Stimulated activated CD8-positive, alpha-beta memory T cell treated with anti-CD3 and anti-CD28 coated beads, Interleukin-7, amount 100 ng/mL, for 4 hours (primary cell): ENCODE data around the gene TUBA3E.
"Not testable (repeated sequence)": the region's sequence is repeated elsewhere in the genome, so short reads cannot be mapped to it uniquely, and the experiment has no call there.

Experiments used
- DNase-seq, 2 donors: peaks; one replicate each; pipeline ENCODE4 v3.0.0-alpha.2; 2020; ENCODE audit warnings: low read depth in 2 of 2

The TUBA3E gene

DNA sequence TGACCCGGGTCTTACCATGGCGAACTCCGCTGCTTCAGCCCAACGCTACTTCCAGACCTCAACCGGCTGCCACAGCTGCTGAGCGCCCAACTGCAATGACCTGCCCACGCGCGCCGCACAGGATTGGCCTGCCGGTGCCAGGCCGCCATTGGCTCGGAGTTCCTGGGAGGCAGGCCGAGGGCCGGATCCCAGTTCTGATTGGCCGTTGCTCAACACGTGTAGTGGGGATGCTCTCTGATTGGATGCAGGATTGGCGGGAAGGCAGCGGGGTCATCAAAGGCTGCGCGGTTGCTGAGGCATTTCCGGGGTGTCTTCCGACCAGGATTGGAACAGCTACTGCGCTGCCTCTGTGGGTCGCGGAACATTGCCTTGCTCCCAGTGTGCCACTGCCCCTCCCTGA lies at the start of gene TUBA3E:
Gene TUBA3E (minus strand): TSS at position 97 of the 400 bp plus-strand sequence. CDS start 79 bp downstream, at position 18.
- no peak for DNase-seq

DNA sequence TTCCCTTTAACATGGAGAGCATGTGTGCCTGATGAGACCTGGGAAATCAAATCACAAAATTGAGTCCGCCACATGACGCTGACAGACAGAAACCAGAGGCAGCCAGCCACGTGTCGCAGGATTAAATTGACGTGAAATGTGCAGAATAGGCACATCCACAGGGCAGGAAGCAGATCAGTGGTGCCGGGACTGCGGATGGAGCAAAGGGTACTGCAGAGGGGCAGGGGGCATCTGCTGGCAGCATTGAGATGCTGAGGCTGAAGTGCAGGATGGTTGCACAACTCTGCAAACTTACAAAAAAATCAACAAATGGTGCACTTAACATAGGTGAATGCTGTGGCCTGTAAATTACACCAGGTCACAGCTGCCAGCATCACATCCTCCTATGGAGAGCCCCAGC lies 48.2 kb upstream of the TUBA3E start:
- no peak for DNase-seq

DNA sequence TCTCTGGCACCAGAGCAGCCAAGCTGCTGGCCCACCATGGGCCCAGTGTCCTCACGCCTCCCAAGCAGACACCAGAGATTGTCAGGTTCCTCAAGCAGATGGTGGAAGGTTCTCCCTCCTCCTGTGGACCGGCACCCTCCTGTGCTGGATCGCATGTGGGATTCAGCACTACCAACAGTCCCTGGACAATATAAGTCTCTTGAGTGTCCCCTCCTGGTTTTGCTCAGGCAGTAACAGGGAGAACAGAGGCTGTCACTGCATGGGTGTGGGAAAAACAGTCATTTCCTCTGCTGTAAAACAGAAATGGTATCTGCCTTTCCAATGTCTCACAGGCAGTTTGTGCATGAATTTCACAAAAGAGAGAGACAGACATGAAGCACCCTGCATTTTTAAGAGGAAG lies 47.7 kb upstream of the TUBA3E start:
- no peak for DNase-seq

DNA sequence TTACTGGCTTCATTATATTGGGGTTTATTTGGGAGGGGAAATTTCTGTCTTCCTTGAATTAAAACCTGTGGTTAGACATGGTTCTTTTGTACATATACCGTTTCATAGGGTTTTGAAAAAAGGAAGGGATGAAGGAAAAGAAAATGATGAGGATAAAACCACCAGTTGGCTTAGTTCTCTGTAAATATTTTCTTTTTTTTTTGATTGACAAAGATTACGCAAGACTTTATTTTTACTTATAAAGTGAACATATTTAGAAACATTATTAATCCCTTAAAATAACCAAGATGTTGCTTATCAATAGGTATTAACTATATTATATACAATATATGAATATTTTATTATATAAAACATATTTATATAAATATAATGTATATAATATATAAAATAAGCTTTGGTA lies 45.1 kb upstream of the TUBA3E start:
- DNase-seq = no peak

DNA sequence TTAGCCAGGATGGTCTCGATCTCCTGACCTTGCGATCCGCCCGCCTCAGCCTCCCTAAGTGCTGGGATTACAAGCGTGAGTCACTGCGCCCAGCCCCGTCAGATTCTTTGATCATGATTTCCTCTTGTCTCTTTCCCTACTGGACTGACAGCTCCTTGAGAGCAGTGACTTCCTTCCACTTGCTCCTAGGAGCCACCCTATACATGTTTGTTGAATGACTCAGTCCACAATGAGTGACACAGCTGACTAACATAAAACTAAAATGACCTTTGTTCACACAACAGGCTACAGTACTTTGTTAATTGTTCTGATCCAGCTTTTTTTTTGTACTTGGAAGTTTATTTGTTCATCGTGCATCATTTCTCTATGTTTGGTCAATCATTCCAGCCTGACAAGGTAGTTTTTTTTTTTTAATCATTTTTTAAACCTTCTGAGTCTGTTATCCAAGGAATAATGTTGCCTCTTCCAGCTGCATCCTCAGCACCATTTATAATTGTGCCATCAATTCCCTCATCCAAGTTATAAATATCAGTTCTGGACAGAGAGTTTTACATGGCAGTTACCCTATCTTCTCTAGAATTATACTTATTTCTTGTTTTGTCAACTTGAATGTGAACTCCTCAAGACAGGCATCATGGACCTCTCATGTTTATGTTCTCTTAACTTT lies 42.9 kb upstream of the TUBA3E start:
- DNase-seq = no peak

DNA sequence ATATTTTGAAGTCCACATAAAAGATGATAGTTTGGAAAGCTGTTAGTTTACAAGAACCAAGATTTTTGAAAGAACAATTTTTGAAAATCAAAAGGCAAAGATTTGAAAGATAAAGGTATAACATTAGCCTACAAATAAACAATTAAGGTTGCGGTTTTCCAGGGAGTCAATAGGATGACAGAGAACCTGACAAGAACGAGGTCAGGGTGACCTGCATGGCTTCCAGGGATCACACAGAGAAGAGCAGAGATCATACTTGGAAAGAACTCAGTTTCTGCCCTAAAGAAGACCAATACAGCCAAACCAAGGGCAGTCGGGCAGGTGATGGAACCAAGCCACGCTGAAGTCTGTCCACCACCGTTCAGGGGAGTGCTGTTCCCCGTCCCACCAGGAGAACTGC lies 41.3 kb upstream of the TUBA3E start:
- not testable (repeated sequence) for DNase-seq

DNA sequence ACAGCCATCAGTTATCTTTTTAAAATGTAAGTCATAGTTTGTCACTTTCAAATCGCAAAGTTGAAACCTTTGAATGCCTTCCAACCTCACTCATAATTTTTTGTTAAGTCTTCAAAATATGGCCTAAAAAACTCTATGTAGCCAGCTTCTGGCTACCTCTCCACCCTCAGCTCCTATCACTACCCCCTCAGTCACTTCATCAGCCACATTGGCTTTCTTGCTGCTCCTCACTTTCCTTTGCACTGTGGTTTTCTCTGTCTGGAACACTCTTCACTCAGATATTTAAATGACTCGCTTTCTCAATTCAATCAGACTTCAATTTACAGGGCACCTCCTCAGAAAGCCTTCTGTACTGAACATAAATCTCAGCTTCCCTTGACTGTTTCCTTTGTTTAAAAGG lies 34.8 kb upstream of the TUBA3E start:
- not testable (repeated sequence) for DNase-seq

DNA sequence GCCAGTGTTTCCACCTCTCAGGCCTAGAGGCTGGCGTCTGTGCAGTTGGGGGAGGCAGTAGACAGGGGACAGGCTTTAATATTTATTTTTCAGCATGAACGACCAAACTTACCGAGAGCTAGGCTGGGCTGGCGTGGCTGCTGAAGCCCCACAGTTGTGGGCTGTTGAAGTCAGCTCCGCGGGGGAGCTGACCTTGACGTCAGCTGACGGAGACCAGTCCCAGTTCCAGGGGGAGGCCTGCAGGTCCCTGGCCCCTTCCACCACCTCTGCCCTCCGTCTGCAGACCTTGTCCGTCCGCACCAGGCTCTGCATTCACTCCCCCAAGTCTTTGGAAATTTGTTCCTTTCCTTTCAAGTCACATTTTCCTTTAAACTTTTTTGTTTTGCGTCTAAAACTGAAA lies 33.4 kb upstream of the TUBA3E start:
- DNase-seq = no peak

DNA sequence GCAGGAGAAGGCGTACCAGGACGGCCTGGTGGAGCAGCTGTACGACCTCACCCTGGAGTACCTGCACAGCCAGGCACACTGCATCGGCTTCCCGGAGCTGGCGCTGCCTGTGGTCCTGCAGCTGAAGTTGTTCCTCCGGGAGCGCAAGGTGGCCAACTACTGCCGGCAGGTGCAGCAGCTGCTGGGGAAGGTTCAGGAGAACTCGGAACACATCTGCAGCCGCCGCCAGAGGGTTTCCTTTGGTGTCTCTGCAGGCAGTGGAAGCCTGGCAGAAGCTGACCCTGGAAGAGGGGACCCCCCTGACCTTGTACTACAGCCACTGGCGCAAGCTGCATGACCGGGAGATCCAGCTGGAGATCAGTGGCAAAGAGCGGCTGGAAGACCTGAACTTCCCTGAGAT lies 32.7 kb upstream of the TUBA3E start:
- not testable (repeated sequence) for DNase-seq

DNA sequence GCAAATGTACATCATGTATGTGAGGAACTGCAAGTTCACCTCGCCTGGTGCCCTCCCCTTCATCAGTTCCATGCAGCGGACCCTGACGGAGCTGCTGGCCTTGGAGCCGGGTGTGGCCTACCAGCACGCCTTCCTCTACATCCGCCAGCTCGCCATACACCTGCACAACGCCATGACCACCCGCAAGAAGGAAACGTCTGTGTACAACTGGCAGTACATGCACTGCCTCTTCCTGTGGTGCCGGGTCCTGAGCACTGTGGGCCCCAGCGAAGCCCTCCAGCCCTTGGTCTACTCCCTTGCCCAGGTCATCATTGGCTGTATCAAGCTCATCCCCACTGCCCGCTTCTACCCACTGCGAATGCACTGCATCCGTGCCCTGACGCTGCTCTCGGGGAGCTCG lies 32.1 kb upstream of the TUBA3E start:
- DNase-seq = not testable (repeated sequence)

DNA sequence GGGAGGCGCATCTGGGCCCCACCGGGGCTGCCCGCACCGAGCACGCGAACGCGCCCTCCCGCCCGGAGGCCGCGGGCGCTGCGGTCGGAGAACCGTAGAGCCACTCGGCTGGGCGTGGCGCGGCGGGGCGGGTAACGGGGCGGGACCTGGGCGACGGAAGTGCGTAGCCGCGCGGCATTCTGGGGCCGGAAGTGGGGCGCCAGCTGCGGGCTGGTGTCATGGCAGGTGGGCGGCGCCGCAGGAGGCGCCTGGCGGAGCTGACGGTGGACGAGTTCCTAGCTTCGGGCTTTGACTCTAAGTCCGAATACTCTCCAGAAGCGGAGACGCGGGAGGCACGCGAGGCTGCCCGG lies 30.9 kb upstream of the TUBA3E start:
- DNase-seq = not testable (repeated sequence)

DNA sequence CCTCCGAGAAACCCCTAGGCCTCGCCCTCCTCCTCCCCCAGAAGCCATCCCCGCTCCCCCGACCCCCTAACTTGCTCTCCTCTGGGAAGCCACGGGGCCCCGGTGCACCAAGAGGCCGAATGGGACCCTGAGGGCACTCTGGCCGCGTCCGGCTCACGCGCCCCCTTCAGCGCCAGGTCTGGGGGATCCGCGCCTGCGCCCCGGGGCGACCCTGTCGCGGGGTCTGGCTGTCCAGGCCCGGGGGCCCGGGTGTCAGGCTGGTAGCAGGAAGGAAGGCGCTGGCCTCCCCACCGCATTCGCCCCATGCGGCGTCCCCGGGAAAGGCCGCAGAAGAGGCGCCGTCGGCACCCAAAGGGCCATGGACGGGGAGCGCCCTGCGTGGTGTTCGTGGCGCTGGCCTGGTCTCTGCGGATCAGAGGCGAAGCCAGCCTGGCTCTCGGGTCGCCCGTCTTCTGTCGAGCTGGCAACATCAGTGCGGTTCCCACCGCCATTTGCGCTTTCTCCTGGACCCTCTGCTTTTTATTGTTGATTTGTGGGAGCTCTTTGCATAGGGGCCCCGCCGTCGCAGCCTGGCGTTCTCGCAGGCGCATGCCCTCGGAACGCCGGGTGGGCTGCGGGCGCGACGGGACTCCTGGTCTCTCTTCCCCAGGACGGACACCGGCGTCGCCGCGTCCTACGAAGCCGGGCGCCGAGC lies 30.4 kb upstream of the TUBA3E start:
- not testable (repeated sequence) for DNase-seq

DNA sequence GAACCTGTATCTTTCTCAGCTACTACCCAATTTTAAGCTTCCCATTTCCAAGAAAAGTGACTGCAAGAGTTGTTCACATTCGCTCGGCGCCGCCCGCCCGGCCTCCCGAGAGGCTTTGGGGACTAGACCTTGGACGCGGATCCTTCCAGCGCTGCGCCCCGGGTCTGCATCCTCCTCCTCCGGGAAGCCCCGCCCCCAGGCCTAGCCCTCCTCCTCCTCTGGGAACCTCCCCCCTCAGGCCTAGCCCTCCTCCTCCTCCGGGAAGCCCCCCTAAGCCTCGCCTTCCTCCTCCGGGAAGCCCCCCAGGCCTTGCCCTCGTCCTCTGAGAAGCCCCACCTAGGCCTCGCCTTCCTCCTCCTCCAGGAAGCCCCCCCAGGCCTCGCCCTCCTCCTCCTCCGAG lies 29.8 kb upstream of the TUBA3E start:
- not testable (repeated sequence) for DNase-seq

DNA sequence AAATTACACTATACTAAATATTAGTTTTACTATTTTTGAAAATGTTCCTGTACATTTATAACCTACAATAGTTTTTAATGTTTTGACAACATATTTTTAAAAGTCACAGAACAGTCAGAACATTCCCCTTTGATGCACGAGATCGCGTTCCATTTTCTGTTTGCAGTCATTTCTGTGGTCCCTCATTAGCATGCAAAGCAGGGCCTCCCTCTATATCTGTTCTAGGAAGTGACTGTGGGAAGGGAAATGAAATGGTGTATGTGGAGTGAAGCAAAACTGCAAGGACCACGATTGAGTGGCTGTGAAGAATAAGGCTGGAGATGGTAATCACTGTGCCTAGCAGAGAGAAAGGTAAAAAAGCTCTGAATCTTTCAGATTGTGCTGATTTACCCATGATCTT lies 24.3 kb upstream of the TUBA3E start:
- DNase-seq = not testable (repeated sequence)

DNA sequence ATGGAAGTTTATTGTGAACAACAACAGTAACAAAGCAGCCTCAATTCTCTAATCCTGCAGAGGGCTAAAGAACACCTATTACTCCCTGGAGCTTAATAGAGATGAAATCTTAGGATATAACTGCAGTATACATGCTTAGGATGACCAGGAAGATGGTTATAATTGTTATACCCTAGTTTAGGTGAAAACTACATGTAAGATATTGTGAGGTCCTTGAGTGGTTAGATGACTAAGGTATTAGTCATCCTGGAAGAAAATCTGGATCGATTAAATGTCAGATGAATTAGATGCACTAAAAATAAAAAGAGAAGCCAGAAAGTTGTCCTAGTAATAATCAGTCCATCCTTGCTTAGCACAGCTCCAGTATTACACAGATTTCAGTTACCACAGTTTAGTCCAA lies 22.3 kb upstream of the TUBA3E start:
- DNase-seq = not testable (repeated sequence)

DNA sequence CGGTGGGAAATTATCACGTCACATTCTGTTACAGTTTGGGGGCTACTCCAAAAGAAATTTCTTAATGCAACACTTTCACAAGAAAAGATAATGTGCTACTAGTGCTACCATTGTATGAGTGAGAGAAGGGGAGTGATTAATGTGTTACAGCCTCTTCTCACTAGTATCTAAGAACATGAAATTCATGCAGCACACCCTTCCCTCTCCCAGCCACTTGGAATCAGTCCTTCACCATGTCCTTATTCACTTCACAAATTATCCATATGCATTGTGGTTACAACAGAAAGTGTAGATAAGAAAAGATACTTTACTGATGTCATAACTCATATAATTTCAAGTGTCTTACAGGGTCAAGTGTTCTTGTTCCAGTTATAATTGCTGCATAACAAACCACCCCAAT lies 20.9 kb upstream of the TUBA3E start:
- DNase-seq = not testable (repeated sequence)

DNA sequence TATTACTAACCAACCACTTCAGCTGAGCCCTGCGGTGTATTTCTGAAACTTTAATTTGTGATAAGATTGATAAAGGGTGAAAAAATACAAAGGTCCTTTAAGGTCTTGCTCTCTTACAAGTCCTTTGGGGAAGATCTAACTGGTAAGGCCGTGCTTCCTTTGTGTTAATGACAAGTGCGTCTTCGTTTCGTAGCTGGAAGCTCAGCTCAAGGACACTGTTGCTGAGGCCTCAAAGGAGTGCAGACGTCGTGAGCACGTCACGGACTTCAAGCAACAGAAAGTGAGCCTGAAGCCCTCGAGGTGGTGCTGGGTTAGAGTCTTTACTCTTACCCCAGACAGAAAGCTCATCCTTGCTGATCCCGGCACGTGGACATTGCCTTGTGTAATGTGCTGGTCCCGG lies 8.8 kb upstream of the TUBA3E start:
- DNase-seq = not testable (repeated sequence)

DNA sequence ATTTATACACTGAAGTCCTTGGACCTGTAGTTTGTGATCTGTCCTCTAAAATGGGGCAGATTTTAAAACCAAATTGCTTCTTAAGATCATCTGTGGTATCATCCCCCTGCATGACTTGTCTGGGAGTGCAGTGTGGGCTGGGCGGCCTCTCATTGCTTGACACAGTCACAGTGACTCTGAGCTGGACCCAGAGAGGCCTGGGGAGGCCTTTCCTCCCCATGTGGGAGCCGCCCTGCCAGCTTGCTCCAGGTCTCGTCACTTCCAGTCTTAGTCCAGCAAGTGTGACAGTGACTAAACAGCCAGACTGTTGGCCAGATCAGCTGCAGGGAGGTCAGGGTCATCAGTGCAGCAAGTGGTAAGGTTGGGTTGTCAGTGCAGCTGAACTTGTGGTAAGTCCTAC lies 4.9 kb upstream of the TUBA3E start:
- not testable (repeated sequence) for DNase-seq

DNA sequence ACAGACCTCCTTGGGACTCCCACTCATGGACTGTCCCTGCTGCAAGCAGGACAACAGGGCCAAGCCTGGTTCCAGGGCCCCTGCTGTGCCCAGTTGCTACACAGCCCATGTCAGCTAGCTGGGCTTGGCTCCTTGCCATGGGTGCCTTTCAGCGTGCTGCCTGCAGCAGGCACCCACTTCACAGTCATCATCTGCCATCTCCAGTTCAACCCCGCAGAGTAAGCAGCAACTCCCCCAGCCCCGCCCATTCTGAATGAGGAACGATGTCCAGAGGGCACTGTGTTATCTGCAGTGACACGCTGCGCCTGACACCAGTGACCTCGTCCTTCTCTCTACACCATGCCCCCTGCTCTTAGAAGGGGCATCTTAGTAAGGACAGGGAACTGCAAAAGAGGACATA lies 4.3 kb upstream of the TUBA3E start:
- not testable (repeated sequence) for DNase-seq

DNA sequence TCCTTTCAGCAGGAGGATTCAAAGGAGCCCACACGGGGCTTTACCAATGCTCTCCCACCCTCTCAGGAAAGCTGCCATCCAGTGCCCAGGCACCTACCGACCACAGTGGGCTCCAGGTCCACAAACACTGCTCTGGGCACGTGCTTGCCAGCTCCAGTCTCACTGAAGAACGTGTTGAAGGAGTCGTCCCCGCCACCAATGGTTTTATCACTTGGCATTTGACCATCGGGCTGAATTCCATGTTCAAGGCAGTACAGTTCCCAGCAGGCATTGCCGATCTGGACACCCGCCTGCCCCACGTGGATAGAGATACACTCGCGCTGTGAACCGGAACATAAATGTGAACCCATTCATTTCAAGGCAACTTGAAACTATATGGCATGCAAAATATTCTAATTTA lies 2.2 kb downstream of the TUBA3E start:
- not testable (repeated sequence) for DNase-seq

DNA sequence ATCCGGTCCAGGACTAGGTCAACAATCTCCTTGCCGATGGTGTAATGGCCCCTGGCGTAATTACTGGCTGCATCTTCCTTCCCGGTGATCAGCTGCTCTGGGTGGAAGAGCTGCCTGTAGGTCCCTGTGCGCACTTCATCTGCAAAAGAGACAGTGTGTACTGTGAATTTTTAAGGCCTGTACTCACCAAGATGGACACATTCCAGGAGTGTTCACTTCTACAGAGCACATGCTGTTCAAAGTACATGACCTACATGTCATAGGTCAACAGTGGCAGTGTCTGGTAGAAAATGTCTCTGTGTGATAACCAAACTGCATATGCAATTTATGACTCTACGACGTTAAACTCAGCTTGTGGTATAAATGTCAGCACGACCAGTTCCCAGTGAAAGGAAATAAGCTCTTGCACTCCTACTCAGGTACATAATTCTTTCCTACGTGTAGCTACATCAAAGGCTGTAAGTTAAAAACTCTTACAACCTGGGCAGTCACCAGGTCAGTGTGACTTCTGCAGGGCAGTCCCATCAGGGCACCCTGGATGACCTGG lies 3.1 kb downstream of the TUBA3E start:
- not testable (repeated sequence) for DNase-seq

DNA sequence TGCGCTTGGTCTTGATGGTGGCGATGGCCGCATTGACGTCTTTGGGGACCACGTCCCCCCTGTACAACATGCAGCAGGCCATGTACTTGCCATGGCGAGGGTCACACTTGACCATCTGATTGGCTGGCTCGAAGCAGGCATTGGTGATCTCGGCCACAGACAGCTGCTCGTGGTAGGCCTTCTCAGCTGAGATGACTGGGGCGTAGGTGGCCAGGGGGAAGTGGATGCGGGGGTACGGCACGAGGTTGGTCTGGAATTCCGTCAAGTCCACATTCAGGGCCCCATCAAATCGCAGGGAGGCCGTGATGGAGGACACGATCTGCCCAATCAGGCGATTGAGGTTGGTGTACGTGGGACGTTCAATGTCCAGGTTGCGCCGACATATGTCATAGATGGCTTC lies 4.4 kb downstream of the TUBA3E start:
- DNase-seq = not testable (repeated sequence)

DNA sequence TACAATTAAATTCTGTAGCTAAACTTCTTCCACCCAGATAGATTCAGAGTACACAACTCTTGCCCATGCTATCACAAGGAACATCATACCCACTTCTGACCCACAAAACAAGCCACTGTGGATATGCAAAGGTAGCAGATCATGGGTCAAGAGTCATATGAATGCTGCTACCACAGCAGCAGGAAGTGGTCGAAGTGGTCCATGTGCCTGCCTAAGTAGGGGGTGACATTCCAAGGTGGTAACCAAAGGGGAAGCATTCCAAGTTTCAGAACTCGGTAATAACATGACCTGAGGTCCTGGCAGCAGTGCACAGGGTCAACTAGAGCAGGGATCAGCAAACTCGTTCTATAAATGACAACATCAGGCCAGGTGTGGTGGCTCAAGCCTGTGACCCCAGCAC lies 5.8 kb downstream of the TUBA3E start:
- not testable (repeated sequence) for DNase-seq
